ENCODE results near the gene COX5B.

The COX5B gene

GRCh38 chr2:97695744-97696143 is 49.9 kb downstream of the COX5B start:
- ChIA-PET POLR2A (interaction anchor here (0.7 to 1.8 kb wide), 3 partner anchors 14 to 105 kb away, joined by 3 to 6 read pairs (median 3); partner anchors contain the start of gene COX5B), CTCF (interaction anchor here (1.0 to 7.4 kb wide), 5 partner anchors 13 to 105 kb away, joined by 3 to 130 read pairs (median 14); partner anchors contain the start of genes ACTR1B and ANKRD36B)
- Histone ChIP-seq H3K27ac (ENCODE audit: extremely low read depth, low read depth, low read length) (no peak overlapping the region), H3K4me1 (ENCODE audit: control insufficient read depth, insufficient read depth, low read length) (no peaks in the 10 kb centered on the region), H3K9me3 (ENCODE audit: control insufficient read depth, insufficient read depth, low read depth, low read length) (no peaks in the 10 kb centered on the region), H3K4me3 (ENCODE audit: low read depth, low read length) (no peak overlapping the region), H3K36me3 (ENCODE audit: control insufficient read depth in 2 of 2, insufficient read depth in 1 of 2, low read length in 2 of 2) (no peaks in the 10 kb centered on the region)
- TF ChIP-seq SCRT1 (tag by site-specific recombination; IDR thresholded peaks at IDR 0.05; ENCODE audit: borderline replicate concordance) (no peak), ZNF704 (tag by site-specific recombination; IDR thresholded peaks at IDR 0.05) (no peak), ZNF10 (tag by site-specific recombination; IDR thresholded peaks at IDR 0.05) (no peak), ZBTB7A (tag by site-specific recombination; IDR thresholded peaks at IDR 0.05; ENCODE audit: low read depth) (no peak), ZNF501 (tag by site-specific recombination; IDR thresholded peaks at IDR 0.05) (no peak), ZNF654 (tag by site-specific recombination; IDR thresholded peaks at IDR 0.05; ENCODE audit: low read depth) (no peak), SP2 (tag by site-specific recombination; IDR thresholded peaks at IDR 0.05) (no peak), ZNF610 (tag by site-specific recombination; IDR thresholded peaks at IDR 0.05; ENCODE audit: borderline replicate concordance) (no peak)

GRCh38 chr2:97697252-97698235 is 51.7 kb downstream of the COX5B start:
- H3K9me3 ChIP-seq (ENCODE audit: control insufficient read depth, insufficient read depth, low read depth, low read length) = no peaks in the 10 kb centered on the region
- ChIA-PET POLR2A (interaction anchor here (0.9 to 1.8 kb wide), 4 partner anchors 32 to 107 kb away, joined by 3 to 6 read pairs (median 4); partner anchors contain the start of genes ACTR1B and COX5B), CTCF (interaction anchor here (0.7 to 7.4 kb wide), 19 partner anchors 9 to 749 kb away, joined by 3 to 130 read pairs (median 7); partner anchors contain the start of genes ACTR1B, ANKRD36B and COX5B)
- no peak overlapping the region for H3K4me3 ChIP-seq (ENCODE audit: low read depth, low read length)
- no peaks in the 10 kb centered on the region for H3K4me1 ChIP-seq (ENCODE audit: control insufficient read depth, insufficient read depth, low read length)
- H3K27ac ChIP-seq (ENCODE audit: extremely low read depth, low read depth, low read length) = no peak overlapping the region
- H3K36me3 ChIP-seq (ENCODE audit: control insufficient read depth in 2 of 2, insufficient read depth in 1 of 2, low read length in 2 of 2) = no peaks in the 10 kb centered on the region
- TF ChIP-seq ZNF2 (tag by site-specific recombination; IDR thresholded peaks at IDR 0.05) = peak; percentile 55; the same call in 1 of the 2 replicates
- peak; percentile 81 for TF ChIP-seq ZNF654 (tag by site-specific recombination; IDR thresholded peaks at IDR 0.05; ENCODE audit: low read depth)
- TF ChIP-seq ZNF394 (tag by site-specific recombination; IDR thresholded peaks at IDR 0.05; ENCODE audit: borderline replicate concordance) = no peak
- TF ChIP-seq SP7 (tag by site-specific recombination; IDR thresholded peaks at IDR 0.05) = peak; percentile 20; the same call in 1 of the 2 replicates
- peak; percentile 99 for TF ChIP-seq ZNF677 (tag by site-specific recombination; IDR thresholded peaks at IDR 0.05)
- TF ChIP-seq YY1 (tag by site-specific recombination; IDR thresholded peaks at IDR 0.05) = peak; percentile 25; the same call in 1 of the 2 replicates
- TF ChIP-seq CTCF (tag by site-specific recombination; IDR thresholded peaks at IDR 0.05) = peak; percentile 67
- TF ChIP-seq ZNF660 (tag by site-specific recombination; IDR thresholded peaks at IDR 0.05) = peak; percentile 60; the same call in 1 of the 2 replicates
- 0 out of 2 replicates have a peak, but pooled peaks have one; percentile 19 for TF ChIP-seq PRDM10 (tag by site-specific recombination; IDR thresholded peaks at IDR 0.05)
- TF ChIP-seq ZNF549 (tag by site-specific recombination; IDR thresholded peaks at IDR 0.05) = no peak
- TF ChIP-seq SCRT2 (tag by site-specific recombination; IDR thresholded peaks at IDR 0.05) = peak; percentile 82
